Ovary (tissue), 9 donors: ENCODE measurements around the gene DGKI. TPM values are rescaled to one million over a fixed set of nuclear protein-coding genes. Genes with fewer than 3 reads are reported as not detected.

Experiments used
- DNase-seq, 5 donors: peaks; one replicate each; pipeline ENCODE4 v3.0.0-alpha.2; 2019 to 2020
- H3K27ac ChIP-seq, 2 donors: fragments of 200-600 bp; one replicate each; pipeline versions ENCODE4 v1.5.1 to v1.8.0; 2019 to 2022
- H3K27me3 ChIP-seq: fragments of 200-600 bp; one replicate; pipeline ENCODE4 v1.8.0; 2022
- H3K36me3 ChIP-seq: fragments of 200-600 bp; sonication (generic); one replicate; pipeline ENCODE4 v1.5.1; 2019
- H3K4me1 ChIP-seq: one replicate; pipeline ENCODE4 v1.8.1; 2013; ENCODE audit warnings: mild to moderate bottlenecking, moderate library complexity; ENCODE audit not compliant: insufficient read depth
- H3K4me3 ChIP-seq: fragments of 200-600 bp; sonication (generic); one replicate; pipeline ENCODE4 v1.5.1; 2017
- H3K9me3 ChIP-seq, 2 donors: fragments of 200-600 bp in 1 of 2; sonication (generic) in 1 of 2; one replicate each; pipeline versions ENCODE4 v1.5.1 to v1.8.1; 2013 to 2019; ENCODE audit warnings: mild to moderate bottlenecking in 1 of 2, moderate library complexity in 1 of 2
- EP300 ChIP-seq: sonication (generic); formaldehyde crosslinking; IDR thresholded peaks from one replicate; pipeline ENCODE4 v1.6.1; 2017; ENCODE audit warnings: antibody characterized with exemption
- POLR2A ChIP-seq: fragments of 450-650 bp; IDR thresholded peaks from one replicate; pipeline ENCODE4 v1.6.1; 2017; ENCODE audit warnings: antibody characterized with exemption, mild to moderate bottlenecking, moderate library complexity
- WGBS, 3 donors: extraction: QIAGEN DNeasy Blood & Tissue Kit in 1 of 3; methylation state at CpG; one replicate each; pipeline versions ENCODE4 v1.1.5 to v1.1.7; 2013 to 2017; 5-methylcytosine and 5-hydroxymethylcytosine counted together
- intact Hi-C, 4 donors: fragments of 100-400 bp; cut with DNase I; formaldehyde crosslinking; loops; one replicate each; pipeline versions ENCODE4 v1.11.0 to v1.15.1; 2022 to 2023
- polyA plus RNA-seq, 2 donors: library from polyadenylated mRNA; stranded (reverse); fragments of 200-250 nt in 1 of 2; fragments of 350-450 nt in 1 of 2; fragmentation: Illumina TruSeq in 1 of 2; extraction: RNeasy Lipid Tissue Mini Kit (QIAGEN cat#74804) in 1 of 2; gene quantifications; one replicate each; pipeline ENCODE4 v1.2.3, GENCODE V29; 2013 to 2014
- total RNA-seq, 7 donors: library from RNA; depleted of rRNA in 2 of 7; stranded (reverse); fragments of >200 nt in 2 of 7; fragmentation: NEBNext Ultra II Directional in 3 of 7; extraction: Animal tissue kit (Norgen Biotek cat#: 25700) in 3 of 7; gene quantifications; one replicate each; pipeline versions ENCODE4 v1.1.0 to v1.2.4, GENCODE V29; 2016 to 2023
- TF ChIP-seq, protein P1 (sequence below), 3 donors: fragments of 450-650 bp in 2 of 3; fragments of 200-600 bp in 1 of 3; IDR thresholded peaks; one replicate each; pipeline versions ENCODE4 v1.5.1 to v1.8.0; 2016 to 2022; ENCODE audit warnings: antibody characterized with exemption in 3 of 3, mild to moderate bottlenecking in 1 of 3
- donor health status: DM: no; HTN: no; CAD: no; lungs with moderate emphysema.
- donor health status: DM: no; HTN: no; CAD: no.
- donor health status: Bipolar disorder and iron deficiency.
- donor health status: DM: yes; HTN: yes; CAD: no.
- donor health status: DM: no; HTN: no; CAD: no.
- donor health status: DM: yes; HTN: yes; CAD: no.

Gene DGKI
- total and polyA plus RNA-seq, 9 donors: 0.10 to 1.3 (median 0.29) TPM

DNA sequence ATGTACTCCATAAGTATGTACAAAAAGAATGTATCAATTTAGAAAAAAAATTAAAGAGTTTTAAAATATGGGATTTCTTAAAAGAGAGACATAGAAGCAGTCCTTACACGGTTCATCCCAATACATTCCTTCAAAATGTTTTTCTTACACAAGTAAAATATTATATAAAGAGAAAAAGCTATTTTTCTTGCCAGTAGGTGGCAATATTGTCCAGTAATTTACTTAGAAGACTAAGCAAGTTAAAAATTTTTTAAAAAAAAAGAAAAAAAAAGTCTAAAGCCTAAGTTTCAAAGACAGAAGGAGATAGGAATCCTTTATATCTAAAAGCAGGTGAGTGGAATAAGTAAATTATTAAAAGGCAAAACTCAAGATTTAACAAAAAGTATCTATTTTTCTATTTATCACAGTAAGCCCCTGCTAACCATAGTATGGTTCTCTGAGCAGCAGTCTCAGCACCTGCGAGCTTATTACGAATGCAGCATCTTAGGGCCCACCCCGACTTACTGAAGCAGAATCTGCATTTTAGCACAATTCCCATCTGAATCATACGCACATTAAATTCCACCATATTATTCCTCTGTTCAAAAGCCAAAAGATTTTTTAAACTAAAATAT, 240.6 kb downstream of the DGKI start:
- WGBS, 3 donors: 63 to 65% (median 65%) methylated on average over 5 of the region's 5 CpGs
- no peak overlapping the region for H3K4me3 ChIP-seq
- H3K4me1 ChIP-seq: no peaks in the 10 kb centered on the region
- no peak for TF ChIP-seq EP300
- TF ChIP-seq, protein P1, sequence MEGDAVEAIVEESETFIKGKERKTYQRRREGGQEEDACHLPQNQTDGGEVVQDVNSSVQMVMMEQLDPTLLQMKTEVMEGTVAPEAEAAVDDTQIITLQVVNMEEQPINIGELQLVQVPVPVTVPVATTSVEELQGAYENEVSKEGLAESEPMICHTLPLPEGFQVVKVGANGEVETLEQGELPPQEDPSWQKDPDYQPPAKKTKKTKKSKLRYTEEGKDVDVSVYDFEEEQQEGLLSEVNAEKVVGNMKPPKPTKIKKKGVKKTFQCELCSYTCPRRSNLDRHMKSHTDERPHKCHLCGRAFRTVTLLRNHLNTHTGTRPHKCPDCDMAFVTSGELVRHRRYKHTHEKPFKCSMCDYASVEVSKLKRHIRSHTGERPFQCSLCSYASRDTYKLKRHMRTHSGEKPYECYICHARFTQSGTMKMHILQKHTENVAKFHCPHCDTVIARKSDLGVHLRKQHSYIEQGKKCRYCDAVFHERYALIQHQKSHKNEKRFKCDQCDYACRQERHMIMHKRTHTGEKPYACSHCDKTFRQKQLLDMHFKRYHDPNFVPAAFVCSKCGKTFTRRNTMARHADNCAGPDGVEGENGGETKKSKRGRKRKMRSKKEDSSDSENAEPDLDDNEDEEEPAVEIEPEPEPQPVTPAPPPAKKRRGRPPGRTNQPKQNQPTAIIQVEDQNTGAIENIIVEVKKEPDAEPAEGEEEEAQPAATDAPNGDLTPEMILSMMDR (IDR thresholded peaks at IDR 0.05): peak in 1 of 3 donors; percentile 15
- no peaks in the 10 kb centered on the region for H3K27me3 ChIP-seq
- H3K36me3 ChIP-seq: no peaks in the 10 kb centered on the region
- no peak overlapping the region for H3K27ac ChIP-seq
- DNase-seq: no peak
- no peaks in the 10 kb centered on the region for H3K9me3 ChIP-seq
- intact Hi-C loops: no loop called here

DNA sequence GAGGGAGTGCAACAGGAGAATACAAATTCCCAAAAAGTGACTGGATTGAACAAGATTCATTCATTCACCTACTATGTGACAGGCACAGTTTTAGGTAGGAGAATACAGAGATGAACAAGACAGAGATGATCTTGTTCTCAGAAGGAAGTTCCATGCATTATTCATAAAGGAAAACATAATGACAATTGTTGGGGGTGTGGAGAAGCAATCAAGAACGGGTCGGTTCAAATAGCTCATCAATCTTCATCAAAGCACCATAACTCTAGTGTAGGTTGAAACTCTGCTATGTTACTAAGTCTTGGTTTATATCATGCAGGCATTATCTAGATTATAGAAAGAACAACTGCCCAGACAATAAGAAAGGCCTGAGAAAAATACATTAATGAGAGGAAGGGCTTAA, 243.7 kb downstream of the DGKI start:
- H3K27me3 ChIP-seq: no peaks in the 10 kb centered on the region
- no peaks in the 10 kb centered on the region for H3K36me3 ChIP-seq
- H3K27ac ChIP-seq: no peak overlapping the region
- H3K4me1 ChIP-seq: no peaks in the 10 kb centered on the region
- no peaks in the 10 kb centered on the region for H3K9me3 ChIP-seq
- DNase-seq: no peak
- TF ChIP-seq POLR2A (no peak), EP300 (no peak)
- TF ChIP-seq, protein P1 (IDR thresholded peaks at IDR 0.05): no peak
- WGBS, 3 donors: 38 to 54% (median 49%) methylated on average over 2 of the region's 2 CpGs
- intact Hi-C loops: no loop called here
- H3K4me3 ChIP-seq: no peak overlapping the region

DNA sequence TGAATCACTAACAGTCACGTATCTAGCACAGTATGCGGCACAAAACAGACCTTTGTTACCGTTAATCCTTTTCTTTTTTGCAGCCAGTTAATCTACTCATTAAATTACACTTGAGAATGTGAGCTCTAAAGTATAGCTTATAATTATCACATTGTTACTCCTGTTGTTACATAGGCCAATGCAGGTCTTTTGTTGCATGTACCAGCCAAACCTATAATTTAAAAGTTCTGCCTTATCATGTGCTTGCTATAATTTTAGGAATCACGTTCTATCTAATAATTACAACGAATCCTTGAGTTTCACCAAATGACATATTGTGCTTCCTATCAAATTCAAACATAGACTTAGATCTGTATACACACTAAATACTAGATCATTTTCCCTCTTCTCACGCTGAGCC, 245.1 kb downstream of the DGKI start:
- intact Hi-C loops: no loop called here

DNA sequence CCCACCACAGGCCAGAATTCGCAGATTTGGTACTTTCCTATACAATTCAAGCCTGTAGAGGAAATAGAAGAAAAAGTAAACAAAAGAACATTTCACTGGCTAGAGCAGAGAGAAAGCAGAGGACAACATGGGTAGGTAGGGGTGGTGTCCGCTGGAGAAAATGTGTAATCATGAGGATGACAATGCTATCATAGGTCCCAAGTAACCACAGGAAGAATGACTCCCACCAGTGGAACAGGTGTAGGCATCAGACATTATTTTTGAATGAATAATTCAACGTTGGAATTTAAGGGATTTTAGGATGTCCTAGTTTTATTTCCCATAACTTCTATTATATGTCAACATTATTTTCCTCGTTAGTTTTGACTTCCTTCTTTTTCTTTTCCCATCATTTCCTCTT, 248.9 kb downstream of the DGKI start:
- WGBS, 3 donors: 74 to 81% (median 79%) methylated on average over 4 of the region's 4 CpGs
- no peak overlapping the region for H3K4me3 ChIP-seq
- no peaks in the 10 kb centered on the region for H3K36me3 ChIP-seq
- no peaks in the 10 kb centered on the region for H3K9me3 ChIP-seq
- H3K27me3 ChIP-seq: no peaks in the 10 kb centered on the region
- no peak overlapping the region for H3K27ac ChIP-seq
- no peak for TF ChIP-seq EP300
- TF ChIP-seq POLR2A: no peak
- TF ChIP-seq, protein P1 (IDR thresholded peaks at IDR 0.05): no peak
- intact Hi-C loops: no loop called here
- no peak for DNase-seq
- H3K4me1 ChIP-seq: no peaks in the 10 kb centered on the region

More for the DNA sequence above, 245.1 kb downstream of the DGKI start:
- no peak overlapping the region for H3K27ac ChIP-seq
- TF ChIP-seq POLR2A (no peak), EP300 (no peak)
- TF ChIP-seq, protein P1 (IDR thresholded peaks at IDR 0.05): no peak
- 88 to 90% (median 90%) methylated on average over 6 of the region's 6 CpGs for WGBS, 3 donors
- no peak for DNase-seq
- no peak overlapping the region for H3K4me3 ChIP-seq
- no peaks in the 10 kb centered on the region for H3K36me3 ChIP-seq
- no peaks in the 10 kb centered on the region for H3K27me3 ChIP-seq
- H3K4me1 ChIP-seq: no peaks in the 10 kb centered on the region
- H3K9me3 ChIP-seq: no peaks in the 10 kb centered on the region
